ENCODE data around the gene IQSEC1.

Gene IQSEC1

DNA sequence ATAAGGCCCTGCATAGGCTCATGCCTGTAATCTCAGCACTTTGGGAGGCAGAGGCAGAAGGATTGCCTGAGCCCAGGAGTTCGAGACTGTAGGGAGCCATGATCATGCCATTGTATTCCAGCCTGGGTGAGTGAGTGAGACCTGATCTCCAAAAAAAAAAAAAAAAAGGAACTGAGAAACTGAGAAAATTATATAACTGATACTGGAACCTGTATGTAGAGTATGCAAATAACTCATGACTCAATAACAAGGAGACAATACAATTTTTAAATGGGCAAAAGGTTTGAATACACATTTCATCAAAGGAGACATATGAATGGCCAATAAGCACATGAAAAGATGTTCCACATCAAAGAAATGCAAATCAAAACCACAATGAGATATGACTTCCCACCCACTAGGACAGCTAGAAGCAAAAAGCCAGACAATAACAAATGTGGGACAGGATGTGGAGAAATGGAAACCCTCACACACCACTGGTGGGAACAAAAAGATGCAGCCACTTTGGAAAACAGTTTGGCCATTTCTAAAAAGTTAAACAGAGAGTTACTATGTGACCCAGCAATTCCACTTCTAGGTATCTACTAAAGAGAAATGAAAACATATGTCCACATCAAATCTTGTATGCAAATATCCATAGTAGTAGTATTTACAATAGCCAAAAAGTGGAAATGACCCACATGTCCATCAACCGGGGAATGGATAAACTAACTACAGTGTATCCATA lies 70.7 kb downstream of the IQSEC1 start:
- H3K9ac ChIP-seq (ENCODE audit: low read depth, low read length, poor library complexity) = no peak overlapping the region
- DNase-seq (ENCODE audit: low spot score) = no peak
- no peak overlapping the region for H2AFZ ChIP-seq (ENCODE audit: low read length)
- no peak overlapping the region for H4K91ac ChIP-seq (ENCODE audit: low read depth, low read length, poor library complexity)
- H4K8ac ChIP-seq (ENCODE audit: low read depth, low read length) = no peak overlapping the region
- WGBS, 2 donors (ENCODE audit: extremely low coverage in 2 of 2, insufficient read length in 2 of 2, insufficient replicate concordance in 1 of 2) = no CpG with 5 or more reads among the region's 2 CpGs
- no peak overlapping the region for H3K23ac ChIP-seq (ENCODE audit: low read depth, low read length, poor library complexity)
- no peak overlapping the region for H3K27ac ChIP-seq (replicated peaks; ENCODE audit: low read length)
- H2BK12ac ChIP-seq (ENCODE audit: low read length) = no peak overlapping the region
- no peak overlapping the region for H2AK5ac ChIP-seq (ENCODE audit: low read depth, low read length)
- H3K27me3 ChIP-seq (ENCODE audit: control insufficient read depth in 3 of 3, insufficient read depth in 3 of 3, low read depth in 1 of 3, low read length in 3 of 3) = no peaks in the 10 kb centered on the region
- H3K36me3 ChIP-seq (replicated peaks in 1 of 2; ENCODE audit: control insufficient read depth in 2 of 2, insufficient read depth in 2 of 2, low read length in 2 of 2) = no peaks in the 10 kb centered on the region
- H3K18ac ChIP-seq (ENCODE audit: low read length) = no peak overlapping the region
- no peak overlapping the region for H2BK5ac ChIP-seq (ENCODE audit: low read length)
- H3K4ac ChIP-seq (ENCODE audit: low read length) = no peak overlapping the region
- H3K14ac ChIP-seq (ENCODE audit: low read length) = no peak overlapping the region
- H3K79me1 ChIP-seq (ENCODE audit: low read depth, low read length) = no peaks in the 10 kb centered on the region
- H2BK120ac ChIP-seq (ENCODE audit: low read depth, low read length) = no peak overlapping the region
- peaks cover 15 to 31% of the 10 kb centered on the region in 2 donors for H3K4me1 ChIP-seq (ENCODE audit: control insufficient read depth in 2 of 2, insufficient read depth in 1 of 2, low read depth in 1 of 2, low read length in 2 of 2)
- no peak overlapping the region for H2BK15ac ChIP-seq (ENCODE audit: low read length)
- H3K4me2 ChIP-seq (ENCODE audit: insufficient read depth, low read length, poor library complexity, severe bottlenecking) = no peak overlapping the region
- H3K4me3 ChIP-seq (ENCODE audit: low read length in 2 of 2) = no peak overlapping the region
- H3K9me3 ChIP-seq (replicated peaks in 1 of 2; ENCODE audit: control insufficient read depth in 2 of 2, insufficient read depth in 1 of 2, low read depth in 1 of 2, low read length in 2 of 2) = no peaks in the 10 kb centered on the region

- DNase-seq (ENCODE audit: low spot score) = no peak
- H3K23ac ChIP-seq (ENCODE audit: low read depth, low read length, poor library complexity) = no peak overlapping the region
- peaks cover 2% of the 10 kb centered on the region for H3K79me1 ChIP-seq (ENCODE audit: low read depth, low read length)
- H2BK12ac ChIP-seq (ENCODE audit: low read length) = no peak overlapping the region
- no peak overlapping the region for H4K91ac ChIP-seq (ENCODE audit: low read depth, low read length, poor library complexity)
- H3K4ac ChIP-seq (ENCODE audit: low read length) = no peak overlapping the region
- H2AK5ac ChIP-seq (ENCODE audit: low read depth, low read length) = no peak overlapping the region
- H3K36me3 ChIP-seq (replicated peaks in 1 of 2; ENCODE audit: control insufficient read depth in 2 of 2, insufficient read depth in 2 of 2, low read length in 2 of 2) = no peaks in the 10 kb centered on the region
- H3K27me3 ChIP-seq (ENCODE audit: control insufficient read depth in 3 of 3, insufficient read depth in 3 of 3, low read depth in 1 of 3, low read length in 3 of 3) = no peaks in the 10 kb centered on the region
- no peak overlapping the region for H3K27ac ChIP-seq (replicated peaks; ENCODE audit: low read length)
- H2AFZ ChIP-seq (ENCODE audit: low read length) = no peak overlapping the region
- H2BK15ac ChIP-seq (ENCODE audit: low read length) = no peak overlapping the region
- no peaks in the 10 kb centered on the region for H3K9me3 ChIP-seq (replicated peaks in 1 of 2; ENCODE audit: control insufficient read depth in 2 of 2, insufficient read depth in 1 of 2, low read depth in 1 of 2, low read length in 2 of 2)
- no peak overlapping the region for H3K9ac ChIP-seq (ENCODE audit: low read depth, low read length, poor library complexity)
- no peak overlapping the region for H3K4me3 ChIP-seq (ENCODE audit: low read length in 2 of 2)
- H2BK120ac ChIP-seq (ENCODE audit: low read depth, low read length) = no peak overlapping the region
- H3K14ac ChIP-seq (ENCODE audit: low read length) = no peak overlapping the region
- no peak overlapping the region for H4K8ac ChIP-seq (ENCODE audit: low read depth, low read length)
- H2BK5ac ChIP-seq (ENCODE audit: low read length) = no peak overlapping the region
- H3K18ac ChIP-seq (ENCODE audit: low read length) = no peak overlapping the region
- WGBS, 2 donors (ENCODE audit: extremely low coverage in 2 of 2, insufficient read length in 2 of 2, insufficient replicate concordance in 1 of 2) = no CpG with 5 or more reads among the region's 14 CpGs
- no peak overlapping the region for H3K4me2 ChIP-seq (ENCODE audit: insufficient read depth, low read length, poor library complexity, severe bottlenecking)
- peaks cover 10 to 19% of the 10 kb centered on the region in 2 donors for H3K4me1 ChIP-seq (ENCODE audit: control insufficient read depth in 2 of 2, insufficient read depth in 1 of 2, low read depth in 1 of 2, low read length in 2 of 2)
Observed at GRCh38 chr3:12999147-13000140, 73.8 kb downstream of the IQSEC1 start.

GRCh38 chr3:12998648-12999047 lies 74.6 kb downstream of the IQSEC1 start:
- DNase-seq (ENCODE audit: low spot score) = no peak
- Histone ChIP-seq H3K23ac (ENCODE audit: low read depth, low read length, poor library complexity) (no peak overlapping the region), H2BK12ac (ENCODE audit: low read length) (no peak overlapping the region), H3K27ac (replicated peaks; ENCODE audit: low read length) (no peak overlapping the region), H3K27me3 (ENCODE audit: control insufficient read depth in 3 of 3, insufficient read depth in 3 of 3, low read depth in 1 of 3, low read length in 3 of 3) (no peaks in the 10 kb centered on the region), H4K8ac (ENCODE audit: low read depth, low read length) (no peak overlapping the region), H2BK120ac (ENCODE audit: low read depth, low read length) (no peak overlapping the region), H2AFZ (ENCODE audit: low read length) (no peak overlapping the region), H3K18ac (ENCODE audit: low read length) (no peak overlapping the region), H2BK15ac (ENCODE audit: low read length) (no peak overlapping the region), H2BK5ac (ENCODE audit: low read length) (no peak overlapping the region), H3K9ac (ENCODE audit: low read depth, low read length, poor library complexity) (no peak overlapping the region), H3K9me3 (replicated peaks in 1 of 2; ENCODE audit: control insufficient read depth in 2 of 2, insufficient read depth in 1 of 2, low read depth in 1 of 2, low read length in 2 of 2) (no peaks in the 10 kb centered on the region), H3K36me3 (replicated peaks in 1 of 2; ENCODE audit: control insufficient read depth in 2 of 2, insufficient read depth in 2 of 2, low read length in 2 of 2) (no peaks in the 10 kb centered on the region), H4K91ac (ENCODE audit: low read depth, low read length, poor library complexity) (no peak overlapping the region), H3K4ac (ENCODE audit: low read length) (no peak overlapping the region), H2AK5ac (ENCODE audit: low read depth, low read length) (no peak overlapping the region), H3K4me2 (ENCODE audit: insufficient read depth, low read length, poor library complexity, severe bottlenecking) (no peak overlapping the region), H3K14ac (ENCODE audit: low read length) (no peak overlapping the region), H3K4me3 (ENCODE audit: low read length in 2 of 2) (no peak overlapping the region), H3K79me1 (ENCODE audit: low read depth, low read length) (peaks cover 2% of the 10 kb centered on the region), H3K4me1 (ENCODE audit: control insufficient read depth in 2 of 2, insufficient read depth in 1 of 2, low read depth in 1 of 2, low read length in 2 of 2) (peaks cover 6 to 12% of the 10 kb centered on the region in 2 donors)
- no CpG with 5 or more reads among the region's 4 CpGs for WGBS, 2 donors (ENCODE audit: extremely low coverage in 2 of 2, insufficient read length in 2 of 2, insufficient replicate concordance in 1 of 2)

DNA sequence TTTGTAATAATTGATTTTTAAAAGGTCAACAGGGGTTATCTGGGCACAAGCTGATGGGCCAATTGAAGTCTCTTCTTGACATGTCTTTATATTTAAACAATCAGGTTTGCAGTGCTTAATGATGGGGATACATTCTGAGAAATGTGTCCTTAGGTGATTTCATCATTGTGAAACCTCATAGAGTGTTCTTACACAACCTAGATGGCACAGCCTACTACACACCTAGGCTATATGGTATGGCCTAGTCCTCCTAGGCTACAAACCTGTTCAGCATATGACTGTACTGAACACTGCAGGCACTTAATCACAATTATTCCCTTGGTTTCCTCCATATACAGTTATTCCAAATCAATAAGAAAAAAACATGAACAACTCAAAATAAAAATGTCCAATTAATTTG lies 75.8 kb downstream of the IQSEC1 start:
- H3K14ac ChIP-seq (ENCODE audit: low read length) = no peak overlapping the region
- H3K9me3 ChIP-seq (replicated peaks in 1 of 2; ENCODE audit: control insufficient read depth in 2 of 2, insufficient read depth in 1 of 2, low read depth in 1 of 2, low read length in 2 of 2) = no peaks in the 10 kb centered on the region
- no peaks in the 10 kb centered on the region for H3K27me3 ChIP-seq (ENCODE audit: control insufficient read depth in 3 of 3, insufficient read depth in 3 of 3, low read depth in 1 of 3, low read length in 3 of 3)
- peaks cover 10 to 14% of the 10 kb centered on the region in 2 donors for H3K4me1 ChIP-seq (ENCODE audit: control insufficient read depth in 2 of 2, insufficient read depth in 1 of 2, low read depth in 1 of 2, low read length in 2 of 2)
- no peak overlapping the region for H2AFZ ChIP-seq (ENCODE audit: low read length)
- no peak overlapping the region for H2BK15ac ChIP-seq (ENCODE audit: low read length)
- no peak overlapping the region for H3K18ac ChIP-seq (ENCODE audit: low read length)
- no peak overlapping the region for H2AK5ac ChIP-seq (ENCODE audit: low read depth, low read length)
- no peak for DNase-seq (ENCODE audit: low spot score)
- H2BK12ac ChIP-seq (ENCODE audit: low read length) = no peak overlapping the region
- H3K79me1 ChIP-seq (ENCODE audit: low read depth, low read length) = peaks cover 6% of the 10 kb centered on the region
- no peak overlapping the region for H3K9ac ChIP-seq (ENCODE audit: low read depth, low read length, poor library complexity)
- no peak overlapping the region for H2BK120ac ChIP-seq (ENCODE audit: low read depth, low read length)
- H4K8ac ChIP-seq (ENCODE audit: low read depth, low read length) = no peak overlapping the region
- no peak overlapping the region for H2BK5ac ChIP-seq (ENCODE audit: low read length)
- H3K4ac ChIP-seq (ENCODE audit: low read length) = no peak overlapping the region
- H3K4me2 ChIP-seq (ENCODE audit: insufficient read depth, low read length, poor library complexity, severe bottlenecking) = no peak overlapping the region
- no peak overlapping the region for H3K4me3 ChIP-seq (ENCODE audit: low read length in 2 of 2)
- no peak overlapping the region for H4K91ac ChIP-seq (ENCODE audit: low read depth, low read length, poor library complexity)
- no peak overlapping the region for H3K23ac ChIP-seq (ENCODE audit: low read depth, low read length, poor library complexity)
- H3K27ac ChIP-seq (replicated peaks; ENCODE audit: low read length) = no peak overlapping the region
- no peaks in the 10 kb centered on the region for H3K36me3 ChIP-seq (replicated peaks in 1 of 2; ENCODE audit: control insufficient read depth in 2 of 2, insufficient read depth in 2 of 2, low read length in 2 of 2)
